ENCODE measurements around the gene NFATC2.
"Not testable (repeated sequence)": the region's sequence is repeated elsewhere in the genome, so short reads cannot be mapped to it uniquely, and the experiment has no call there.

Gene NFATC2

DNA sequence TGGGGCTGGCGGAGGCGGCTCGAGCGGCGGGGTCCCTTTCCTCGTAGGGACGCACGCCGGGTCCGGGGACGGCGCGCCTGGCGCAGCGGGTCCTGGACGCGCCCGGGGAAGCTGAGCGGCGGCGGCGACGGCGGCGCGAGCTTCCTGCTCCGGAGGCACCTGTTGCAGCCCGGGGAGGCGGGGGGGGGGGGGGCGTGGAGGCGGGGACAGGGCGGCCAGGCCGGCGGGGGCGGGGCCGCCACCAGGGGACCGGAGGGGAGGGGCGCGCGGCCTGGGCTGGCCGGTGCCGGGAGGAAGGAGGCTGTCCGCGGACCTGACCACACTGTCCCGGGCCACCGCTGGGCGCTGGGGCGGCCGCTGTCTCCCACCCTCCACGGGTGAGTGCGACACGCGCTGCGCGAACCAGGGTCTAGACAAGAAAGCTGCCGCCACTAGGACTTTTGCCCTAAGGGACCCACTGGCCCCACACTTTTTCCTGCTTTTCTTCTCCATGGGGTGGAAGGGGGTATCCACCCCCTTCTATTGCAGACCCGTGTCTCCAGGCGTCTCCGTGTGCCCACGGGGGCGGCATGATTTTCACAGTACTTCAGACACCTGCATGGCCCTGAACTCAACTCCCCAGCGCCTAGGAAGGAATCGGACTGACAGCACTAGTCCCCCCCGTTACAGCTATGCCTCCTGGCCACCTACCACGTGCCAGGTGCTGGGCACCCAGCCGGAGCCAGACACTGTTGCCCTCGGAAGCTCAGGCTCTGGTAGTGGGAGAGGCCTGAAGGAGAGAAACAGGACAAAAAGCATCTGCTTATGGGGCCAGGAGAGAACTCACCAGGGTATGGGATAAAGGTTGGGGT lies at the start of gene NFATC2:
Gene NFATC2 (minus strand): TSS at position 149 of the 851 bp plus-strand sequence. CDS start 220 bp downstream, outside the sequence.
- DNase-seq: no peak

- DNase-seq: no peak
These were observed 49.4 kb upstream of the NFATC2 start for GRCh38 chr20:51591871-51592270.

- no peak for DNase-seq
These were observed 46.2 kb upstream of the NFATC2 start for GRCh38 chr20:51588762-51589161.

- no peak for DNase-seq
These were observed 44.6 kb upstream of the NFATC2 start for GRCh38 chr20:51587145-51587544.

DNA sequence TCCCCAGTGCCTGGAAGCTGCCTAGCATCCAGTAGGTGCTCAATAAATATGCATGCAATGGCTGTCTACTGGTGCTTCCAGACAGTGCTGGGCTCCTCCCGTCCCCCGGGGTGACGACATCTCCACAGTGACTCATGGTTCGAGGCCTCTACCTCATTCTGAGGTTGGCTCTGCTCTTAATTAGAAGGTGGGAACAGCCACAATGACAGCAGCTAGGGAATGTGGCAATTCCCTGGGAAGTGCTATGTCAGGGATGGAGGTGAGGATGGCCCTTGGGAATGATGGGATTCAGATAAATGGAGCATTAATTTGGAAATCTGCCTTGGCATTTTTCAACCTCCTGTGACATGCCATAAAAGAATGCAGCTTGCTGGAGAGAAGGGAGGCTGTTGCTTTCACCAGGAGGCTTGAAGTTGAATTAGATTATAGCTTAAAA lies 43.5 kb upstream of the NFATC2 start:
- no peak for DNase-seq

DNA sequence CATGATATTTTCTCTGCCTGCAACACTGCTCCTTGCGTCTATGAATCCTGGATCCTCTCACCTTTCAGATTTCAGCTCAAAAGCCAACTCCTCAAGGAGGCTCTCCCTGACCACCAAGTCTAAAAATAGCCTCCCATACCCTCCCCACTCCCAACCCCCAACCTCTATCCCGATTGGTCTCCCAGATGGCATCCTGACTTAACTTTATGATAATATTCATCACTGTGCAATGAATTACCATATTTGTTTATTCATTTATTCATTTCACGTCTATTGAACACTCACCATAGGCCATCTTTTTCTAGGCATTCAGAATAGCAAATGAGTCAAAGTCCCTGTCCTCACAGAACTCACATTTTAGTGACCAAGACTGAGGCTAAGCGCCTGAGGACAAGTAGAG lies 42.6 kb upstream of the NFATC2 start:
- DNase-seq: no peak

DNA sequence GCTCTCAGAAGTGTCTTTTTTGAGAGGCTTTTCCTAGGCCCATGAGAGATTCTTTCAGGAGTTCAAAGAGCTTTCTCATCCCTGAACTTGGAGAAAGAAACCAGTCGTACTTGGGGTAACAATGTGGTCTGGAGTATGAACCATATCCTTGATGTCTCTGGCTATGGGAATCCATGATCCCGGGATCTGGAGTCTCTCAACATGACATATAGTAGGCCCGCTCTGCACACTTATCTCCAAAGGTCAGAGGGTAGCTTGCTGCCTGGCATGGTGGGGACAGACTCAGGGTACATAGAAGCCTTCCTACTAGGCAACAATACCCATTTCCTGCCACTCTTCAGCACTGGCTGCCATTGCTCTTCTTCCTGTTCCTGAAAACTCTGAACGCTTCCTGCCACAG lies 42.2 kb upstream of the NFATC2 start:
- no peak for DNase-seq

DNA sequence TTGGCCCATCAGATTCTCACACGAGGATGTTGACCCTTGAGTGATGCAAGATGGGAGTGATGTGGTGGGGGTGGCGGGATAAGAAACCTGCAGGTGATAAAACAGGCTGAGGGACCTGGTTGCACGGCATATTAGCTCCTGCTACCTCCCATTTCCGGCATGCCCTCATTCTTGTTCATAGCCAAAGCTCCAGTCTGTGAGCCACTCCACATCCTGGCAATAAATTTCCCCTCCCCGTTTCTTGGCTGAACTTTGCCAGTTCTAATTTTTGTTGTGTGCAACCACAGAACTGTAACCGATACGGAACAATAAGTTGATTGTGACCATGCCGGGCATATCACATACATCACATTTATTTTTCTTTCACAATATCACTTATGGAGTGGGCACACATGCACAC lies 41.6 kb upstream of the NFATC2 start:
- DNase-seq: no peak

DNA sequence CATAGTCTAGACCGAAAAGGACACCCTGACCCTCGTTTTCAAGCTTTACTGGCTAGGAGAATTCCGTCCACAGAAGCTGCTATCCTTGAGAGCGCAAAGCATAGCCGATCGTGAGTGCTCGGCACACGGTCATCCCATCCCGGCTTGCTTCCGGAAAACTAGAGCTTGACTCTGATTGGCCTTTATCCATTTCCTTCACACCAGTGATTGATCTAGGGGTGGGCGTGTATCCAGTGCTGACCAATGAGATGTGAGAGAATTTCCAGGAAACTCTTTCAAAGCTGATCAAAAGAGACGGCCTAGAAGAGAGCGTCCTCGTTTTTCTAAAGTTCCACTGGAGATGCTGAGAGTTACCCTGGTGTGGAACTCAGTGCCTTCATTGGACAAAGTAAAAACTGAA lies 41.0 kb upstream of the NFATC2 start:
- no peak for DNase-seq

- no peak for DNase-seq
These were observed 40.6 kb upstream of the NFATC2 start for GRCh38 chr20:51583073-51583472.

- no peak for DNase-seq
These were observed 39.1 kb upstream of the NFATC2 start for GRCh38 chr20:51581571-51581970.

DNA sequence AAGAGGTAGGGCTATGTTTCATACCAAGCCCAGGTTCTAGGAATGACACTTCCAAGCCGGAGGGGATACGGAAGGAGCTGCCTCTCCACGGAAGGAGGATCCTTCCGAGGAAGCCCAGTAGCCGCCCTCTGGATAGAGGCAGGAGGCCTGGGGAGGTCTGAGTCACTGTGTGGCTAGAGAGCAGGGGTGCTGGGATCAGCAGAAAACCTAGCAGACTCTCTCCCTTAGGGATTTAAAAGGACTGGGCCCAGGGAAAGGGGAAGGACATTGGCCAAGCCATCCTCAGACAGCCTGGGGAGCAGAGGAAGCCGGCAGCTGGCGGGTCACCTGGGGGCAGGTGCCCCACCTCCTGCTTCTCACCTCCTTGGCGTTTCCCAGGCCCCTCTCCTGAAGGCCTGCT lies 36.6 kb upstream of the NFATC2 start:
- no peak for DNase-seq

DNA sequence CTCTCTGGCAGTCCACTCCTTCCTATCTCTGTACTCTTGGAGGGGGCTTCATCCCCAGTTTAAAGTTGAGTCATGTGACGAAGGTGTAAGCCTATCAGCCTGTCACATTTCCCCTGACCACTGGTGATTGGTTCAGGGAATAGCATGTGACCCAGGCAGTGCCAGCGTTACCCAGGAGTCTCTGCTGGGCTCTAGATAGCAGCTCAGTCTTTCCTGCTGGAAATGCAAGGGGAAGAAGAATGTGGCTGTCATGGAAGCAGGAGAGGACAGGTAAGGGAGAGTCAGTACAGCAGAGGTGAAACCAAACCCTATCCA lies 35.6 kb upstream of the NFATC2 start:
- DNase-seq: no peak

DNA sequence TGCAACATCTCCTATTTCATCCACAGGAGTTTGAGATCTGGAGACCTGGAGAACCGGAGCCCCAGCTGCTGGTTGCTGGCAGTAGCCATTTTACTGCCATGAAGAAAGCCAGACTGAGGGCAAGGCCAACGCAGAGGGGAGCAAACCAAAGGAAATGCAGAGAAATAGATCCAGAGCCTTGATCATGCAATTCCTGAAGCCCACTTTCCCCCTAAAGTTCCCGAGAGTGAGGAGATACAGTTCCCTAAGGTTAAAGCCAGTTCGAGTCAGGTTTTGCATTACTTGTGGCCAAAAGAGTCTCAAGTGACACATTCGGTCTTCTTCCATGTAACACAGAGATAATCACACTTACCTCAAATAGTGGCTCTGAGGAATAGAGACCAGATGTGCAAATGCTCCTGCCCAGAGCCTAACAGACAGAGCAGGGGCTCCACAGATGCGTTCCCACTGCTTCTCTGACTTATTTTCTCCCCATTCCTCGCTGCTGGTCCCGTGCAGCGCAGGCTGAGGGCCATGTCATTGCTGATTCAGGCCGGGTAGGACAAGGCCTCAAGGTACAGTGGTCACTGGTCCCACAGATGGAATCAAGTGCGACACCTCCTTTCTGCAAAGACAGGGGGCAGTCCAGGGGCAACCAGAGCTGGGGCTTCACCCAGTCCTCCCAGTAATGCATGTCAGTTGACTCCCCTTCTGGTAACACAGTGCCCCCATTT lies 35.1 kb upstream of the NFATC2 start:
- no peak for DNase-seq

GRCh38 chr20:51575486-51575885 lies 33.0 kb upstream of the NFATC2 start:
- no peak for DNase-seq

DNA sequence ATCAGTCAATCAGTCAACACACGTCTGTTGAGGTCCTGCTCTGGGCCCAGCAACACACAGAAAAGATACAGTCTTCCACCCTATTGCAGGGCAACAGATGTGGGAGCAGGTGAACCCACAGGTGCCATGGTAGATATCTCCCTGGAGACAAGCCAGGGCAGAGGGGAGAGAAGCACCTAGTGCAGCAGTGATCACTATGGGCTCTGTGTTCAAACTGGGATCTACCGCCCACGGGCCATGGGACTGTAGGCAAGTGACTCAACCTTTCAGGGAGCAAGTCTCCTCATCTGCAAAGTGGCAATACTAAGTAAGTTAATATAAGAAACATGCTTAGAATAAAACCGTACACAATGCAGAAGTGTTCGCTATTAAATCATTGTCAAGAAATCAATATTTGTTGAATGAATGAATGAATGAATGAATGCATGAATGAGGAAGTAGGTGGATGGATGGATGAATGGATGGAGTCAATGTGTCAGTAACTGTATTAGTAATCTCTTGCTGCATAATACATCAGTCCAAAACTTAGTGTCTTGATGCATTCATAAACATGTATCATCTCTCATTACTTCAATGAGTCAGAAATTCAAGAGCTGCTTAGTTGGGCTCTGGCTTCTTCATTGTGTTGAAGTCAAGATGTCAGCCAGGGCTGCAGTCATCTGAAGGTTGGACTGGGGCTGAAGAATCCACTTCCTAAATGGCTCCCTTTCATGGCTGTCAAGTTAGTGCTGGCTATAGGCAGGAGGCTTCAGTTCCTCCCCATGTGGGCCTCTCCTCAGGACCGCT lies 31.9 kb upstream of the NFATC2 start:
- no peak for DNase-seq

- DNase-seq: no peak
These were observed 31.2 kb upstream of the NFATC2 start for GRCh38 chr20:51573576-51574243.

DNA sequence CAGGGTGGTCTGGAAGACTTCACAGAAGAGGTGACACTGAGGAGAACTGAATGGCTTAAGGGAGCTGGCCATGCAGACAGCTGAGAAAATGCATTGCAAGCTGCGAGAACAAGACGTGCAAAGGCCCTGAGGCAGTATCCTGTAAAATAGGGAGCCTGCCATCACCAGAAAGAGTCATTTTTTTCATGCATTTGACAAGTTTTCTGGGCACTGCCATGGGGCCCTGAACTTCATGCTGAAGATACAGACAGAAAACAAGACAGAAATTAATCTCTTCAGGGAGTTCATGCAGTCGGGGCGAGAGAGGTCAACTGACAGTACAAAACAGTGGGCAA lies 28.9 kb upstream of the NFATC2 start:
- DNase-seq: no peak

- no peak for DNase-seq
These were observed 28.4 kb upstream of the NFATC2 start for GRCh38 chr20:51570739-51571459.

DNA sequence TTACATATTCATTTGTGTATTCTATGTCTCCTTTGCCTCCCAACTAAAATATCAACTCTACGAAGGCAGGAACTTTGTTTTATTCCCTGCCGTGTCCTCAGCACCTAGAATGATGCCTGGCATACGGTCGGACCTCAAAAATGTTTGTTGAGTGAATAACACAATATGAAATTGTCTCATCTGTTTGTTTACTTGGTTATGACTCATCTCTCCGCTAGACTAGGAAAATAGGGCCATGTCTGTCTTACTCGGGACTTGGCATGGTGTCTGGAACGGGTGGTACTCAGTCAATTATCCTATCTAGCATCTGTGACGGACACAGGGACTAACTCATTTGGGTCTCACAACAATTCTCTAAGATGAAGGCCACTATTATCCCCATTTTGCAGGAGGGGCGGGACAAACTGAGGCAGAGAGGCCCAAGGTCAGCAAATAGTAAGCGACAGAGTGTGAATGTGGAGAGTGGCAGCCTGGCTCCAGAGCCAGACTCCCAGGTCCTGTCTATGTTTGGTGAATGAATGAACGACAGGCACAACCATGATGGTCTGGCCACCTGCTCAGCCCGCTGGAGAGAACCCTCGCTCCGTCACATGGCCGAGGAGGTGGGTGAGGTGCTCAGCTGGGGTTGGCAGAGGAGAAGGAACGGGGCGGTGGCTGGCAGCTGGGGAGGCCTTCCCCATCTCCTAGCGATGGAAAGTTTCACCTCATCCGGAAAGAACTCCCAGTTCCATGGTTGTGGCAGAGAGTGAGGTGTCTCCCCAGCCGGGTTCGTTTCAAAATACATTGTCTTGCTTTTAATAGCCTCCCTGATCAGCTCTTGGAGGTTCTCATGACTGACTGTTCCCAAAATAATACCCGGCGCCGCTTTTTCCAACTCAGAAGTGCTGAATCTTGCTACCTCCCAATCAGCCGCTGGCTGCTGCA lies 27.6 kb upstream of the NFATC2 start:
- no peak for DNase-seq

- DNase-seq: not testable (repeated sequence)
These were observed 26.0 kb upstream of the NFATC2 start for GRCh38 chr20:51568533-51568932.

Measured in DMS53 (cell line).